ENCODE data around the gene F7.

F7 gene

DNA sequence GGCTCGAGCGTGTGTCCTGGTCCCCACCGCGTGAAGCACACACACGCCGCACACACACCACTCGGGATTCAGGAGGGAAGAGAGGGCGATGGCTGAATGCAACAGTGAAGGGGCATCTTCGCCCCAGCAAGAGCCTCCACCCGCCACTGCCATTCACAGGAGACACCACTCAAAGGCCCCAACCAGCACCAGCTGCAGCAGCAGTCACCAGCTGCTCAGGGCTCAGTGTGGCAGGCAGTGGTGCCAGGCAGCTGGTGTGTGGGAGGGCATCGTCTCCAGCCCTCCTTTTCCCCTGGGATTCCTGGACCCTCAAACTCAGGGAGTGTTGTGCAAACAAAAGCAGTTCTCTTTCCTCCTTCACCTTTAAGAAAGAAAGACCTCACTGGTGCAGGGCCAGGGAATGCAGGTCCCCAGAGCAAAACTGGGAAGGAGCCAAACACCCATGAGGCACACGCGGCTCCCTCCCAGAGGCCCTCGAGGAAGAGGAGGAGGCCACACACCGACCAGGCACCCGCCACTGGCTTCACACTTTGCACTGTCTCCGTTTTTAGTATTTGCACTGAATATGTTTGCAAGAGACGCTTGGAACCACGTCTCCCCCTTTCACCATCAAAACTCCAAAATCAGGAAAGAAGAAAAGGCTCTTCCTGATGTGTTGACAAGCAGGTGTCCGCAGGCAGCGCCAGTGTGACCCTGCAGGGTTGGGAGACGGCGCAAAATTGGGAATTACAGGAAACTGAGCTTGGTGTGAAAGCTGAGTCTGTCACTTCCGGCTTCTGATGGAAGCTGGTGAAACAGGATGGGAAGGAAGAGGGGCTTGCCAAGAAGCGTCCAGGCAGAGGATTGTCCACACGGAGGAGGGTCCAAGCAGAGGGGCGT lies 26.4 kb upstream of the F7 start:
- TF ChIP-seq GATA3 (IDR thresholded peaks at IDR 0.05; ENCODE audit: low read depth, low read length) (no peak), GATA2 (IDR thresholded peaks at IDR 0.05; ENCODE audit: low read depth, low read length) (no peak)

DNA sequence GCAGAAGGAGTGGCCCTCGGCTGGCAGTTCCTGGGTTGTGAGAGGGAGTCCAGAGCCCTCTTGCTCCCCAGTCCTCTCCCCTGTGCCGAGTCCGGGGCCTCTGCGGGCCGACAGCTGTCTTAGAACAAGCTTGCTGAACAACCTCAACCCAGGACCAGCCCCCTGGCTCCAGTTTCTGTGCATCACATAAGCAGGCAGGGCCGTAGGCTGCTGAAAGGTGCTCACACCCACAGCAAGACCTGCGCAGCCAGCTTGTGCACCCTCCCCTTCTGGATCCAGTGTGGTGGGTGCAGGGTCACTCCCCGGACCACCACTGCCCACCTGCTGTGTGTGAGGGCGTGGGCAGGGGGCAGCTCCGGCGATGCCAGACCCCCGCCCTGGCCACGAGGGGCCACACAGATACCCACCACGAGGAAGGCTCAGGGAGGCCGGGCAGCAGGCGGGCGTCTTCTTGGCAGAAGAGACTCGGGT lies 25.2 kb upstream of the F7 start:
- TF ChIP-seq GATA3 (IDR thresholded peaks at IDR 0.05; ENCODE audit: low read depth, low read length) (no peak), GATA2 (IDR thresholded peaks at IDR 0.05; ENCODE audit: low read depth, low read length) (no peak)

DNA sequence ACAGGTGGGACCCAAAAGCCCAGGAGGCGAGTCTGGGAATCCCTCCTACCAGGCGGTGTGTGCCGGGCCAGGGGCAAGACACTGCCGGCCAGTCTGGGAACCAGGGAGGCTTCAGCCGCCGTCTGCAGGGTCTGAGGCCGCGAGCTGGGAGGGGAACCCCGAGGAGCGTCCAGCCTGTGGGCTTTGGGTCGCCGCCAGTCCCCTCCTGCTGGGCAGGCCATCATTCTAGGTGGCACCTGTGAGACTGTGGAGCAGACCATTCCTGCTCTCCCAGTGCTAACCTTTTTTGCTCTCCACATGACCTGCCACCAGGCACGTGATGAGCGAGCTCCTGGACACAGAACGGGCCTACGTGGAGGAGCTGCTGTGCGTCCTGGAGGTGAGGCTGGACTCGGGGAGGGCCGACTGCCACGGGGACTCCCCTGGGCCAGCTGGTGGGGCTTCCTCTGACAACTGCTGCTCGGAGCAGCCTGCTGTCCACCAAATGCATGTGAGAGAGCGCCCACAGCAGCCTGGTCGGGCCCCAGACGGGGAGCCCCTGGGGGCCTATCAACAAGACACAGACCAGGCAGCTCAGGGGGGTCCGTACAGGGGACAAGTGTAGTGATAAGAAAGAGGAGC lies 24.6 kb upstream of the F7 start:
- TF ChIP-seq GATA2 (IDR thresholded peaks at IDR 0.05; ENCODE audit: low read depth, low read length) (no peak), GATA3 (IDR thresholded peaks at IDR 0.05; ENCODE audit: low read depth, low read length) (no peak)

DNA sequence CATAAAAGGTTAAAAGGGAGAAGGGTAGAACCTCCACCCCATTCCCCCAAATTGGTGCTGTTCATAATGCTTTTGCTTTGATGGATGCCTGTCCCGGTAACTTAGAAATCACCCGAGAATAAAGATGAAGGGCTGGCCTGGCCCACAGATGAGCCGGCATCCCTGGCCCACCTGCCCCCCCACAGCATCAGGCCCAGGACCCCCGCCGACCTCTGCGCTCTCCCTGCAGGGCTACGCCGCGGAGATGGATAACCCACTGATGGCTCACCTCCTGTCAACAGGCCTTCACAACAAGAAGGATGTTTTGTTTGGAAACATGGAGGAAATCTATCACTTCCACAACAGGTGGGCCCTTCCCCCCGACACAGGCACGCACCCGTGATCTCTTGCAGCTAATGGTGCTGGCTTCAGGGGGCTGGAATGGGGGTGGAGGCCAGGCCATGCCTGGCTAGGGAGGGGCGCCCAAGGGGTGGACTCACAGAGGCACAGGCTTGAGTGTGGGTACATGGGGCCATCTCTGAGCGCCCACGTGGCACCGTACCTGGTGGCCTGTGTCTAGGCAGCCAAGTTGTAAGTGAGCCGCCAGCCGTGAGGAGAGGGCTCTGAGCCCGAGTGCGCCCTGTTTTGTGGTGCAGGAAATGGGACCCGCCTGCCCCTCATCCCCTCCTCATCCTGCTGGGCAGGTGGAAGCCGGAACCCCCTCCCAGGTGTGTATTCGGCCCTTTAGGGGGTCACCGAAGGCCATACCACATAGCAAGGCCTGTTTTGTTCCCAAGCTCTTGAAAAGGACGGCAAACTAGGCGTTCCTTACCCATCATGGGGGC lies 23.2 kb upstream of the F7 start:
- TF ChIP-seq GATA2 (IDR thresholded peaks at IDR 0.05; ENCODE audit: low read depth, low read length), result no peak
- TF ChIP-seq GATA3 (IDR thresholded peaks at IDR 0.05; ENCODE audit: low read depth, low read length), result no peak

DNA sequence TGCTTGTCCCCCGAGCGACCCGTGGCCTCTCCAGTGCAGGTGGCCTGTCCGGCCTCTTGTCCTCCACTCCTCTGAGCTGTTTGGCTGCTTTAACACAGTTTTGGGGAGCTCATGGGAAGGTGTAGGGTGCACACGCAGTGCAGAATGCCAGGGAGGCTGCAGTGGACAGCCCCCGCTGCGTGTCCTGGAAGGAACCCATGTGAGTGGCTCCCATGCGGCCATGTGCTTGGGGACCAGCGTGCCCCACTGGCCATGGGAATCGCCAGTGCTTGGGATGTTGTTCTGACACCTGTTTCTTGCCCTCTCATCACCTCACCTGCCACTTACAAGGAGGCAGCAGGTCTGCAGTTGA lies 22.6 kb upstream of the F7 start:
- TF ChIP-seq GATA2 (IDR thresholded peaks at IDR 0.05; ENCODE audit: low read depth, low read length) (no peak), GATA3 (IDR thresholded peaks at IDR 0.05; ENCODE audit: low read depth, low read length) (no peak)

DNA sequence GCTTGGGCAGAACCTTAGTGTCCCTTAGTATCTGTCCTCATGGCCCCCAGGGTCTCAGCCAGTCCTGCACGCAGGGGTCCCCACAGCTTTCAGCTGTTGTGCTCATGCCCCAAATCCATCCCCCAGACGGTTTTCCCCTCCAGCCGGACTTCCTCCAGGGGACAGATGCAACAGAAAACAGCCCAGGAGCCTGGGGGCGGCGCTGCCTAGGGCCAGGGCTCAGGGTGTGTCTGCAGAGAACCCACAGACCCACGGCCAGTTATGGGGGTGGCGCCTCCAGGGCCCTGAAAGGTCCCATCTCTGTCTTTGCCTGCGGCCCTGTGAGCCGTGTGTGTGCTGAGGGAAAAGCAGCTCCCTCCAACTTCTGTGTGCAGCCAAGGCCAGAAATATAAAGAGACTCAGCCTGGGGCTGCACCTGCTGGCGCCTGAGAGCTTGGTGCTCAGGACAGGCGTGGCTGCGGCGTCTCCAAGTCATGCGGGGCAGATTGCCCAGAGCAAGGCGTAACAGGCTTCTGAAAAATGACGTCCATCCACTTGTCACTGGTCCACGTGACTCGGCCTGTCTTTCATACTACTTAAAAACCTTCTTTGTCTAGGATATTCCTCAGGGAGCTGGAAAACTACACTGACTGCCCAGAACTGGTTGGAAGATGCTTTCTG lies 22.1 kb upstream of the F7 start:
- no peak for TF ChIP-seq GATA3 (IDR thresholded peaks at IDR 0.05; ENCODE audit: low read depth, low read length)
- no peak for TF ChIP-seq GATA2 (IDR thresholded peaks at IDR 0.05; ENCODE audit: low read depth, low read length)

DNA sequence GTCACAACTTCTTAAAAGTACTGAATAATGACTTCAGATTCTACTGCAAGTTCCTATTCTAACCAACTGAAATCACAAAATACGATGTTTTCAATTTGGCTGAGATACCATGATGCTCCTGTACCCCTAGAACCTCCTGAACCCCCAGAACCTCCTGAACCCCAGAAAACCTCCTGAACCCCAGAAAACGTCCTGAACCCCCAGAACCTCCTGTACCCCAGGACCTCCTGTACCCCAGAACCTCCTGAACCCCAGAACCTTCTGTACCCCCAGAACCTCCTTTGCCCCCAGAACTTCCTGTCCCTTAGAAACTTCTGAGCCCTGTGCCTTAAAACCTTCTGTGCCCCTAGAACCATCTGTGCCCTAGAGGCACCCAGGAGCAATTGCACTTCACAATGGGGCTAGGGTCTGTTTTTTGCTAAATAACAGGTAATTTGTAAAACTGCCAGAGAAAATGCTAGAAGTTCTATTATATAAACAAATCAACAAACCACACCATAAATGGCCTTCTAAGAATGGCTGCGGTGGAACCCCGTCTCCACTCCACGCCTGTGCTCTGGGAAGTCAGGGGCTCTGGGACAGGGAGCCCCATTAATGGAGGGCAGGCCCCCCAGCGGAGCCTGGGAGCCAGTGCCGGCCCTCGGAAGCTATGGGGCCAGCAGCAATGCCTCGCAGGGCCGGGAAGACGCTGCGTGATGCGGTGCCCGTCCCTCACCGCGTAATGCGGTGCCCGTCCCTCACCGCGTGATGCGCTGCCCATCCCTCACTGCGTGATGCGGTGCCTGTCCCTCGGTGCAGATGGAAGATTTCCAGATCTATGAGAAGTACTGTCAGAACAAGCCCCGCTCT lies 21.3 kb upstream of the F7 start:
- no peak for TF ChIP-seq GATA2 (IDR thresholded peaks at IDR 0.05; ENCODE audit: low read depth, low read length)
- TF ChIP-seq GATA3 (IDR thresholded peaks at IDR 0.05; ENCODE audit: low read depth, low read length), result no peak

DNA sequence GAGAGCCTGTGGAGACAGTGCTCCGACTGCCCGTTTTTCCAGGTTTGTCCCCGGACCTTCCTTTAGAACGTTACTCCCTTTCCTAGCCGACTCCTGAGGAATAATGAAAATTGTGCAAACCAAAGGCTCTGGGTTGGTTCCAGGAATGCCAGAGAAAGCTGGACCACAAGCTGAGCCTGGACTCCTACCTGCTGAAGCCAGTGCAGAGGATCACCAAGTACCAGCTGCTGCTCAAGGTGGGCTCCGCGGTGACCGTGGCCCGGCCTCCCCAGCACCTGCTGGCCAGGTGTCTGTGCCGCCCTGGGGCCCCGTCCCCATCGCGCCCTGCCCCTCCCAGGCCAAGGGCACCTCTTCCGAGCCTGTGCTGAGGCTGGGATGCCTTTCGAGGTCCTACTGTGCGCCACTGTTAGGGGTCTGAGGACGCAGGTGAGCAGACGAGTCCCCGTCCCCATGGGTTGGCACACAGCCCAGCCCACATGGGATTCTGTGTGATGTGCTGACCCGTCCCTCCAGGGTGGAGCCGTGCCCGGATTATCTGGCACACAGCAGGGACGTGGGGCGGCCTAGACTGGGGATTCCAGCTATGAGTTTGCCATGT lies 20.5 kb upstream of the F7 start:
- TF ChIP-seq GATA2 (IDR thresholded peaks at IDR 0.05; ENCODE audit: low read depth, low read length) (no peak), GATA3 (IDR thresholded peaks at IDR 0.05; ENCODE audit: low read depth, low read length) (no peak)

DNA sequence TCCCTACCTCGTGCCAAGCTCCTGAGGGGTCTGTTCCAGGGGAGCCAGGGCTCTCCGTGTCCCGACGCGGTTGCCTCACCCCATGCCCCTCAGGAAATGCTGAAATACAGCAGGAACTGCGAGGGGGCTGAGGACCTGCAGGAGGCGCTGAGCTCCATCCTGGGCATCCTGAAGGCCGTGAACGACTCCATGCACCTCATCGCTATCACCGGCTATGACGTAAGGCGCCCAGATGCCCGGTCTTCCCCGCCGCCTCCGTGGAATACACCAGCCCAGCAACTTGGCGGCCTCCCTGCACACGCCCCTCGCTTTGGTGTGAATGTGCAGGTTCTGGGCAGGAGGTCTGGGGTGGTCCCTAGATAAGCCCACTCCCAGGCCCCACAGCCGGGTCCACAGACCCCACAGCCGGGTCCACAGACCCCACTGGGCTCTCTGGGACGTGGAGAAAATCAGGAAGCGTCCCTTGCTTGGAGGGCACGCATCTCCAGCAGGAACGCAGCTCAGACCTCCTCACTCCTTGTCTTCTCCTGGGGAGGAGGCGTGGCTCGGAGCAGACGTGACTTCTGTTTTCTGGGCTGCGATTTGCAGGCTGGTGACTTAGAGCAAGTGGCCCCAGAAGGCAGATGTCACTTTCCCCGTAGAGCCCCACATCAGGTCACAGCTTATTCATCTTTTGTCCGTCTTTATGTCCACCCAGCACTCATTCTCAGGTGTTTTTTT lies 19.4 kb upstream of the F7 start:
- TF ChIP-seq GATA2 (IDR thresholded peaks at IDR 0.05; ENCODE audit: low read depth, low read length) (no peak), GATA3 (IDR thresholded peaks at IDR 0.05; ENCODE audit: low read depth, low read length) (no peak)

DNA sequence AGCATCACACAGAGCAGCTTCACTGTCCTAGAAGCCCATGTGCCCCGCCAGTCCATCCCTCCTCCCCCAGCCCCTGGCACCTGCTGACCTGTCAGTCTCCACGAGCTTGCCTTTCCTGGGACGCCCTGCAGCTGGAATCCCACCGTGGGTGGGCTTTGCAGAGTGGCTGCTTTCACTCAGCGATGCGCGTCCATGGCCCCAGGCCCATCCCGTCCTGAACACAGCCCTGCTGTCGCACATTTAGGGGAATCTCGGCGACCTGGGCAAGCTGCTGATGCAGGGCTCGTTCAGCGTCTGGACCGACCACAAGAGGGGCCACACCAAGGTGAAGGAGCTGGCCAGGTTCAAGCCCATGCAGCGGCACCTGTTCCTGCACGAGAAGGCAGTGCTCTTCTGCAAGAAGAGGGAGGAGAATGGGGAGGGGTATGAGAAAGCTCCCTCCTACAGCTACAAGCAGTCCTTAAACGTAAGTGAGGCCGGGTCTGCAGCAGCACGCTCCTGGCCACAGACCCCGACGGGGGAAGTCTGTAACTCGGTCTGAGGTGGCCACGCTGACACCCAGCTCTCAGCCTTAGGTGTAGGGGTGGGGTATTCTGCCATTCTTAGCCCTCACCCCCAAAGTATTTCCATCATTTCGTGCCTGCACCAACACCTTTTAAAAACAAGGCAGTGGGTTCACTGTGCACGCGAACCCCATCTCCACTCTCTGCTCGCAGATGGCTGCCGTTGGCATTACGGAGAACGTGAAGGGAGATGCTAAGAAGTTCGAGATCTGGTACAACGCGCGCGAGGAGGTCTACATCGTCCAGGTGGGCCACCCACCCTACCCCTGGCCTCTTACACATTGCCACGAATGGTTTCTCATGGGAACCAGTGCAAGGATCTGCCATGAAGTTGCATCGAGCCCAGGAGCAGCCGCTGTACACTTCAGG lies 18.3 kb upstream of the F7 start:
- no peak for TF ChIP-seq GATA2 (IDR thresholded peaks at IDR 0.05; ENCODE audit: low read depth, low read length)
- no peak for TF ChIP-seq GATA3 (IDR thresholded peaks at IDR 0.05; ENCODE audit: low read depth, low read length)

Data from SH-SY5Y (cell line).